ENCODE measurements around the gene CDC37L1.

The CDC37L1 gene

GRCh38 chr9:4642351-4642750 is 37.0 kb upstream of the CDC37L1 start:
- no peak for TF ChIP-seq RARB (CRISPR knock-in tag; IDR thresholded peaks at IDR 0.05)
- no peak for TF ChIP-seq ARNTL (CRISPR knock-in tag; IDR thresholded peaks at IDR 0.05; ENCODE audit: borderline replicate concordance, low read depth)
- TF ChIP-seq ZC3H10 (CRISPR knock-in tag; IDR thresholded peaks at IDR 0.05): no peak
- no peak for TF ChIP-seq ZFP30 (CRISPR knock-in tag; IDR thresholded peaks at IDR 0.05)
- no peak for TF ChIP-seq ZNF565 (CRISPR knock-in tag; conservative IDR thresholded peaks at IDR 0.05; ENCODE audit: low read depth)
- TF ChIP-seq TCF4 (CRISPR knock-in tag; IDR thresholded peaks at IDR 0.05; ENCODE audit: borderline replicate concordance): no peak
- TF ChIP-seq ISL1 (CRISPR knock-in tag; IDR thresholded peaks at IDR 0.05): no peak
- no peak for TF ChIP-seq TSHZ2 (CRISPR knock-in tag; IDR thresholded peaks at IDR 0.05)
- TF ChIP-seq CSDC2 (CRISPR knock-in tag; IDR thresholded peaks at IDR 0.05): no peak
- no peak for TF ChIP-seq CSRNP3 (CRISPR knock-in tag; IDR thresholded peaks at IDR 0.05)
- no peak for TF ChIP-seq PATZ1 (CRISPR knock-in tag; IDR thresholded peaks at IDR 0.05; ENCODE audit: borderline replicate concordance)
- no peak for TF ChIP-seq POU6F1 (CRISPR knock-in tag; IDR thresholded peaks at IDR 0.05; ENCODE audit: borderline replicate concordance, low read depth)
- TF ChIP-seq PPARA (CRISPR knock-in tag; IDR thresholded peaks at IDR 0.05; ENCODE audit: borderline replicate concordance): no peak
- no peak for TF ChIP-seq ZFP3 (CRISPR knock-in tag; IDR thresholded peaks at IDR 0.05)
- no peak for TF ChIP-seq CREB5 (CRISPR knock-in tag; IDR thresholded peaks at IDR 0.05; ENCODE audit: low read depth)
- no peak for TF ChIP-seq ZNF8 (CRISPR knock-in tag; IDR thresholded peaks at IDR 0.05)
- no peak for TF ChIP-seq ESRRG (CRISPR knock-in tag; IDR thresholded peaks at IDR 0.05)
- no peak for ATAC-seq

GRCh38 chr9:4654084-4654483 is 25.3 kb upstream of the CDC37L1 start:
- no peak for ATAC-seq
- TF ChIP-seq BACH2 (CRISPR knock-in tag; IDR thresholded peaks at IDR 0.05; ENCODE audit: borderline replicate concordance) (no peak), ZNF70 (CRISPR knock-in tag; IDR thresholded peaks at IDR 0.05) (no peak), OSR1 (CRISPR knock-in tag; IDR thresholded peaks at IDR 0.05) (no peak), ZNF8 (CRISPR knock-in tag; IDR thresholded peaks at IDR 0.05) (no peak), SNAI2 (CRISPR knock-in tag; IDR thresholded peaks at IDR 0.05) (no peak), GLIS3 (CRISPR knock-in tag; IDR thresholded peaks at IDR 0.05) (no peak), ZNF565 (CRISPR knock-in tag; conservative IDR thresholded peaks at IDR 0.05; ENCODE audit: low read depth) (no peak), ZC3H10 (CRISPR knock-in tag; IDR thresholded peaks at IDR 0.05) (no peak), ISL1 (CRISPR knock-in tag; IDR thresholded peaks at IDR 0.05) (no peak), CREB5 (CRISPR knock-in tag; IDR thresholded peaks at IDR 0.05; ENCODE audit: low read depth) (no peak), ZFP30 (CRISPR knock-in tag; IDR thresholded peaks at IDR 0.05) (no peak), CSDC2 (CRISPR knock-in tag; IDR thresholded peaks at IDR 0.05) (no peak), CSRNP3 (CRISPR knock-in tag; IDR thresholded peaks at IDR 0.05) (no peak)

Measured in SK-N-SH treated with all-trans-retinoic acid at 6 μM for 48 hours (cell line).